B cell (primary cell): ENCODE measurements around the gene SPINDOC. TPM values are rescaled to one million over a fixed set of nuclear protein-coding genes. Genes with fewer than 3 reads are reported as not detected.

Source experiments
- ATAC-seq: fragments of 200-7000 bp; cut with Tn5 transposase; one replicate; pipeline ENCODE4 v1.10.0; 2021; ENCODE audit warnings: low read depth, mild to moderate bottlenecking, moderate number of reproducible peaks, moderate library complexity
- CTCF ChIA-PET: fragments of 350-600 bp; sonication (Branson Sonifier 250); formaldehyde crosslinking; loops from one replicate; lab custom pipeline; 2021; ENCODE audit warnings: antibody characterized with exemption, inconsistent platforms; lab: Charles Lee
- POLR2A ChIA-PET: fragments of 350-600 bp; sonication (Branson Sonifier 250); formaldehyde crosslinking; loops from one replicate; lab custom pipeline; 2021; ENCODE audit warnings: antibody characterized with exemption; lab: Charles Lee
- DNase-seq: peaks from one replicate; pipeline ENCODE4 v3.0.0; 2013
- H2AFZ ChIP-seq: 2 replicates; pipeline ENCODE4 v1.6.1; 2012; ENCODE audit warnings: mild to moderate bottlenecking, low read depth, low read length; ENCODE audit not compliant: insufficient read depth, poor library complexity, severe bottlenecking
- H3K27ac ChIP-seq, 2 donors: 1 replicate in 1 of 2; 2 replicates in 1 of 2; pipeline ENCODE4 v1.5.1; 2012 to 2013; ENCODE audit warnings: low read length in 2 of 2, mild to moderate bottlenecking in 2 of 2, moderate library complexity in 1 of 2
- H3K27me3 ChIP-seq, 4 experiments: fragments of 200-600 bp in 1 of 4; sonication (generic) in 1 of 4; replicated peaks in 1 of 4; 1 replicate in 2 of 4; 2 replicates in 2 of 4; pipeline versions ENCODE4 v1.6.1 to v1.7.0; 2013 to 2016; ENCODE audit warnings: low read length in 3 of 4, mild to moderate bottlenecking in 2 of 4, mixed read lengths in 1 of 4, moderate library complexity in 1 of 4; ENCODE audit not compliant: insufficient read depth in 4 of 4, control insufficient read depth in 3 of 4; ENCODE audit errors: control extremely low read depth in 1 of 4
- H3K36me3 ChIP-seq, 2 experiments: replicated peaks in 1 of 2; 1 replicate in 1 of 2; 2 replicates in 1 of 2; pipeline versions ENCODE4 v1.6.1 to v1.7.1; 2013; ENCODE audit warnings: low read length in 1 of 2; ENCODE audit not compliant: insufficient read depth in 2 of 2, control insufficient read depth in 1 of 2; ENCODE audit errors: control extremely low read depth in 1 of 2, extremely low read depth in 1 of 2
- H3K4me1 ChIP-seq, 2 donors: fragments of 200-600 bp in 1 of 2; sonication (generic) in 1 of 2; 1 replicate in 1 of 2; 2 replicates in 1 of 2; pipeline versions ENCODE4 v1.5.1 to v1.6.1; 2013 to 2017; ENCODE audit warnings: low read length in 2 of 2; ENCODE audit not compliant: control insufficient read depth in 2 of 2, insufficient read depth in 2 of 2
- H3K4me2 ChIP-seq: replicated peaks from 2 replicates; pipeline ENCODE3; 2012; ENCODE audit warnings: mild to moderate bottlenecking, low read depth, low read length; ENCODE audit not compliant: poor library complexity, severe bottlenecking
- H3K4me3 ChIP-seq, 5 experiments: fragments of 200-600 bp in 1 of 5; sonication (generic) in 1 of 5; 1 replicate in 3 of 5; 2 replicates in 2 of 5; pipeline versions ENCODE4 v1.5.1 to v1.7.0; 2011 to 2016; ENCODE audit warnings: low read length in 4 of 5, mild to moderate bottlenecking in 4 of 5, low read depth in 2 of 5, control low read depth in 1 of 5, moderate library complexity in 1 of 5; ENCODE audit not compliant: insufficient read depth in 1 of 5; ENCODE audit errors: control extremely low read depth in 1 of 5, extremely low read depth in 1 of 5
- H3K79me2 ChIP-seq: fragments of 200-600 bp; sonication (generic); one replicate; pipeline ENCODE4 v1.6.0; 2016; ENCODE audit warnings: low read length; ENCODE audit not compliant: control insufficient read depth, insufficient read depth
- H3K9ac ChIP-seq: fragments of 200-600 bp; sonication (generic); 2 replicates; pipeline ENCODE4 v1.6.1; 2017; ENCODE audit warnings: mild to moderate bottlenecking, low read length, moderate library complexity
- H3K9me3 ChIP-seq, 3 donors: one replicate each; pipeline versions ENCODE4 v1.6.1 to v1.7.1; 2013; ENCODE audit warnings: low read length in 2 of 3; ENCODE audit not compliant: control insufficient read depth in 2 of 3, insufficient read depth in 1 of 3; ENCODE audit errors: control extremely low read depth in 1 of 3
- H4K20me1 ChIP-seq: 2 replicates; pipeline ENCODE4 v1.6.0; 2012; ENCODE audit warnings: mild to moderate bottlenecking, low read length; ENCODE audit not compliant: insufficient read depth, control insufficient read depth, poor library complexity, severe bottlenecking
- H3K27ac Mint-ChIP-seq: one replicate; pipeline ENCODE4 v1.8.0; 2021; ENCODE audit warnings: mixed read lengths
- H3K27me3 Mint-ChIP-seq: one replicate; pipeline ENCODE4 v1.8.0; 2021; ENCODE audit warnings: mixed read lengths
- H3K4me1 Mint-ChIP-seq: one replicate; pipeline ENCODE4 v1.8.0; 2021; ENCODE audit warnings: mixed read lengths
- H3K4me3 Mint-ChIP-seq: one replicate; pipeline ENCODE4 v1.8.0; 2021; ENCODE audit warnings: mixed read lengths
- H3K9me3 Mint-ChIP-seq: one replicate; pipeline ENCODE4 v1.8.0; 2022; ENCODE audit warnings: mixed read lengths; ENCODE audit not compliant: insufficient read depth
- CTCF ChIP-seq: fragments of 200-600 bp; IDR thresholded peaks from one replicate; pipeline ENCODE4 v1.8.0; 2022; ENCODE audit warnings: antibody characterized with exemption, mild to moderate bottlenecking
- EZH2 ChIP-seq: IDR thresholded peaks from 2 replicates; pipeline ENCODE4 v1.6.1; 2012; ENCODE audit warnings: borderline replicate concordance, low read depth, mild to moderate bottlenecking, moderate library complexity, low read length; ENCODE audit not compliant: insufficient read depth, poor library complexity, severe bottlenecking
- WGBS: methylation state at CpG from one replicate; pipeline ENCODE4 v1.1.5; 2013; ENCODE audit warnings: missing lambda C conversion rate; ENCODE audit not compliant: insufficient coverage; 5-methylcytosine and 5-hydroxymethylcytosine counted together
- intact Hi-C: fragments of 100-400 bp; cut with micrococcal nuclease; formaldehyde crosslinking; loops from one replicate; pipeline ENCODE4 v1.10.0; 2022
- polyA plus RNA-seq: library from polyadenylated mRNA; depleted of rRNA; stranded (reverse); fragments of >200 nt; gene quantifications from 2 replicates; pipeline ENCODE4 v1.2.3, GENCODE V29; 2012
- total RNA-seq, 2 donors: library from RNA; stranded (reverse); fragments of 120-200 nt in 1 of 2; gene quantifications; 1 replicate in 1 of 2; 2 replicates in 1 of 2; pipeline versions ENCODE4 v1.2.3 to v1.2.4, GENCODE V29; 2013 to 2022

SPINDOC gene
- total and polyA plus RNA-seq, 2 donors (not counting 1 experiment from before 2014, with no cell fraction given): 10.5 to 23.9 TPM

- ATAC-seq (no peak), DNase-seq (no peak)
- Mint-ChIP-seq H3K9me3 (no peaks in the 10 kb centered on the region), H3K27ac (no peak overlapping the region), H3K4me3 (no peak overlapping the region), H3K4me1 (no peaks in the 10 kb centered on the region), H3K27me3 (peaks cover 7% of the 10 kb centered on the region)
- intact Hi-C loops: no loop called here
- CTCF ChIA-PET: interaction anchor here (1.1 to 1.4 kb wide), 2 partner anchors 24 to 35 kb away, joined by 3 read pairs; no protein-coding TSS in a partner anchor
- Histone ChIP-seq H3K36me3 (no peaks in the 10 kb centered on the region), H3K9ac (no peak overlapping the region), H3K79me2 (no peaks in the 10 kb centered on the region), H3K27me3 (peaks cover 0 to 3% (median 0%) of the 10 kb centered on the region in 4 experiments), H3K4me1 (no peaks in the 10 kb centered on the region), H3K4me3 (no peak overlapping the region), H3K4me2 (no peak overlapping the region), H3K9me3 (no peaks in the 10 kb centered on the region), H3K27ac (no peak overlapping the region), H4K20me1 (no peaks in the 10 kb centered on the region), H2AFZ (no peak overlapping the region)
- WGBS: 77% methylated on average over 6 of the region's 10 CpGs
- TF ChIP-seq CTCF: no peak
- TF ChIP-seq EZH2: no peak
- POLR2A ChIA-PET: interaction anchor here (0.7 kb wide), 1 partner anchor 10 kb away, joined by 8 read pairs; no protein-coding TSS in a partner anchor
Measured at GRCh38 chr11:63802637-63803414, 10.4 kb upstream of the SPINDOC start.

GRCh38 chr11:63804259-63804658, 9.0 kb upstream of the SPINDOC start:
- H3K27me3 Mint-ChIP-seq: peaks cover 3% of the 10 kb centered on the region
- H2AFZ ChIP-seq: no peak overlapping the region
- POLR2A ChIA-PET: no interaction called here
- H3K4me3 ChIP-seq: no peak overlapping the region
- no peaks in the 10 kb centered on the region for H3K27me3 ChIP-seq
- no peak for DNase-seq
- intact Hi-C loops: no loop called here
- no peak overlapping the region for H3K9ac ChIP-seq
- H4K20me1 ChIP-seq: no peaks in the 10 kb centered on the region
- no peak overlapping the region for H3K4me2 ChIP-seq
- CTCF ChIA-PET: interaction anchor here (0.7 kb wide), 1 partner anchor 143 kb away, joined by 3 read pairs; no protein-coding TSS in a partner anchor
- no peak for ATAC-seq
- no peaks in the 10 kb centered on the region for H3K79me2 ChIP-seq
- H3K4me1 Mint-ChIP-seq: no peaks in the 10 kb centered on the region
- H3K27ac ChIP-seq: no peak overlapping the region
- H3K4me3 Mint-ChIP-seq: no peak overlapping the region
- TF ChIP-seq CTCF: no peak
- no peak for TF ChIP-seq EZH2
- no peaks in the 10 kb centered on the region for H3K4me1 ChIP-seq
- H3K9me3 ChIP-seq: no peaks in the 10 kb centered on the region
- no peak overlapping the region for H3K27ac Mint-ChIP-seq
- no peaks in the 10 kb centered on the region for H3K36me3 ChIP-seq
- no peaks in the 10 kb centered on the region for H3K9me3 Mint-ChIP-seq
- WGBS: 72% methylated on average over 2 of the region's 6 CpGs
